Amygdala (tissue), 56 donors: ENCODE results near the gene PRKD1.

Experiments used
- DNase-seq, 56 donors: peaks; one replicate each; lab custom pipeline; 2025; lab: John Stamatoyannopoulos, UW

PRKD1 gene

GRCh38 chr14:29927376-29928116 lies at the start of gene PRKD1:
PRKD1 (minus strand) TSS chr14:29927847.
- DNase-seq: peak in 50 of 56 donors; percentile 21 to 87 (median 62)

DNA sequence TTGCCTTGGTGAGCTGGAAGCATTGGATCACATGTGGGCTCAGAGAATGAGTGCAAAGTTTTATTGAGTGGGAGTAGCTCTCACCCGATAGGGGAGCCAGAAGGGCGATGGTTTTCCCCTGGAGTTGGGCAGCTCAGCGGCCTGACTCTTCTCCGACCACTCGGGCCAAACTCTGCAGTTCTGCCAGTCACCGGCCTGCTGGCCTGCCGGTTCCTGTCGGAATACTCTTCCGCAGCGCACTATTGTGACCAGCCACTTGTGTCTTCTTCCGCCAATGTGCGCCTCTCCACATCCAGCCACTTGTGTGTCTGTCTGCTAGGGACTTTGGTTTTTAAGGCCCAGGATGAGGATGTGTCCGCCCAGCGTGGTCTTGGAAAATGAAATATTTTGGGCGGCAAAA lies 43.5 kb upstream of the PRKD1 start:
- DNase-seq: no peak

DNA sequence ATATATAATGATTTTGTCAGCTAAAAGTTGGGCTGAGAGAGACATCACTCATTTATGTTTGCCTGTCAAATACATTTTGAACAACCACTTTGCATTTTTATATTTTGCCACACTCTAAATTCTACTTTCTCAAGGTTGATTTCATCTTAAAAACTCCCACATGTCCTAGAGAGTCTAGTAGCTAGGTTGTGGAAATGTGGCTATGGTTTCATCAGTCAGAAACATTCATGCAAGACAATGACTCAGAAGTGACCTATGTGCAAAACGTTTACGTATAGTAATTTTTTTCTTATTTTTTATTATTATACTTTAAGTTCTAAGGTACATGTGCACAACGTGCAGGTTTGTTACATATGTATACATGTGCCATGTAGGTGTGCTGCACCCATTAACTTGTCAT lies 27.4 kb upstream of the PRKD1 start:
- no peak for DNase-seq

DNA sequence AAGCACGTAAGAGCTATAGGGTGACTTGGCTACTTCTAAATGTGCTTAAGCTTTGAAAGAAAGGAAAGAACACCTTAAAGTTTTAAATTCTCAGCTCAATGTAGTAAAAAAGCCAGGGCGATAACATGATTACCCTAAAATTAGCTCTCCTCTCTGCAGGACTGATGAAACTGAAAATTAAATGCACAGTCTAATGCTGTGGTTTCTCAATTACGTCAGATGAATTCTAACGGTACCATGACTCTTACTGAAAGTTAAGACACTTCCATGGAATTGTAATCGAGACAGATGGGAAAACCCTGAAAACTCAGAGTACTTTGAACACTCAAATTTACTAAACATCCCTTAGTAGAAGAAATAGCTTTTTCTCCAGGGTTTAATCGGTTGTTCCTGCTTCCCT lies 25.9 kb upstream of the PRKD1 start:
- DNase-seq: no peak

DNA sequence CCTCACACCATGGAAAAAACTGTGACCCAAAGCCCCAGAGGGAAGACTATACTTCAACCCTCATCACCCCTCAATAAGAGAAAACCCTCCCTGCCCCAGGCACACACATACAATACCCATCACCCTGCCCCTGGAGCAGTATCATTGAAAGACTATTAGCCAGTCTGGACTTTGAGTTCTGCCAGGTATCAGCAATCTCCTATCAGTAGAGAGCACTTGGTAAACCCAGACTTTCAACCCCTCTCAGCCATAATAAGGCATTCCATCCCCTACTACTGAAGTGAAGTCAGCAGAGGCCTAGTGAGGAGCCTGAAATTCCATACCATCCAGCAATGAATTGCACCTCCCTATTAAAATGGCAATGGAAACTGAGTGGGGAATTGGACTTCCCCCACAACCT lies 16.4 kb upstream of the PRKD1 start:
- no peak for DNase-seq

- no peak for DNase-seq
These were observed 13.8 kb upstream of the PRKD1 start for GRCh38 chr14:29941401-29941800.

- no peak for DNase-seq
These were observed 12.8 kb upstream of the PRKD1 start for GRCh38 chr14:29940482-29940881.

GRCh38 chr14:29937116-29937515 lies 9.5 kb upstream of the PRKD1 start:
- no peak for DNase-seq

- no peak for DNase-seq
These were observed 2.6 kb upstream of the PRKD1 start for GRCh38 chr14:29930283-29930682.

DNA sequence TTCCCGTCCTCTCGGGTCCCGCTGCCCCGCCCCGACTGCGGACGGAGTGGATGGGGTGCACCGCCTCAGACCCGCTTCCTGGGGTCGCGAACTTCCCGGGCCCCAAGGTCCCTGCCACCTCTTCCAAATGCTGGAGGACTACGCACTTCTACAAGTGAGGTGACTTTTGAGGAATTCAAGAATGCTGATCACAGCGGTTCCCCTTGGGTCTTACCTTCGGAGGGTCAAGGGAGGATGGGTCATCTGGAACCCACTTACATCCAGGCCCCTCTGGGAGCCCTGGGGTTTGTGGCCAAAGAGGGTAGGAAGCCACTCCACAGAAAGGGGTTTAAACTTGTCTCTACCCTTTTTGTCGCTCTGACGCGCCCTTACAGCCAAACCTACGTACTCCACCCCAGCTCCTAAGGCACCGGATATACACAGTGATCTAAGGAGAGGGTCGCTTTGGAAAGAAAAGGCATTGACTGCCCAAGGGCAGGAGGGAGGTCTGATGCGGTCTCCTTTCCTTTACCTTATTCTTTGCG lies 532 bp upstream of the PRKD1 start:
- peak in 1 of 56 donors; percentile 51 for DNase-seq

- DNase-seq: peak in 43 of 56 donors; percentile 10 to 78 (median 50)
These were observed 809 bp downstream of the PRKD1 start for GRCh38 chr14:29926701-29927375.

GRCh38 chr14:29926228-29926627 lies 1.4 kb downstream of the PRKD1 start:
- no peak for DNase-seq

DNA sequence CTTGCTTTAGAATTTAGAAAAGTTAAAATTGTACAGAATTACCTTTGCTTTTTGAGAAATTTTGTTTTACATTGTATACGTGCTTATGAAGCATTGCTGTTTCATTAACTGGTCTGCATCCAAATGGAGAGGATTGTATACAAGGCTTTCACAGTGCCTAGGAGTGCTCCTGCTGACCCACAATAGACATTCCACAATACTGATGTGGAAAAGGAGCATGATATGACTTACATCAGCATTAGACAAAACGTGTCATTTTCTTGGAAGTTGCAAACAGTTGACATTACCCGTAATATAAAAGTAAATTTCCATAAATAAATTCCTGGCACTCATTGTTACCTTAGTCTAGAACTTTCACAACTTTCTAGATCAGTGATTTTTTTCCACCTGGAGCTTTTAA lies 1.9 kb downstream of the PRKD1 start:
- no peak for DNase-seq

DNA sequence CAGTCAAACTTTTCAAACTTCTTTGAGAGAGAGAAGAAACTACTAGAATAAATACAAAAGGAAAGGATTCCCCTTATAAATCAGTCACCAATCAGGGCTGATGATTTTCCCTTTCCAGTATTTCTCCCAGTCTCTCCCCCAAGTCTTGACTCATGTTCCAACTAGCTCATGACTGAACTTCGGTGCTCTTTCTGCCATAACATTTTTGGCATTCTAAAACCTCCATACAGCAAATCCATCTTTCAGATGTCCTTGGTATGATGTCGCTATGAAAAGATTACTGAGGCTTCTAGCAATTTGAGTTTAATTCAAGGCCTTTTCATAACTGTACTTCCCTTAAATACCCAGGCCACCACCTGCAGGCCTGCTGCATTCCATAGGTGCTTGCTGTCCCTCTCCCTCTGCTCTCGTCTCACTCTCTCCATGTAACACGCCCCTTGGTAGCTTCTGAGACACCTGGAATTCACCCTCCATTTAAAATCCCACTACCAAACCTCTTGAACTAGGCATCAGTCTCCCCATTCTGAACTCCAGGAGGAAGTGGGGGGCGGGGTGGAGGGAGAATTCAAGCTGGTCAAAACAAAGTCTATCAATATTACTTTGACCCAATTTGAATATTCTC lies 2.4 kb downstream of the PRKD1 start:
- DNase-seq: no peak

DNA sequence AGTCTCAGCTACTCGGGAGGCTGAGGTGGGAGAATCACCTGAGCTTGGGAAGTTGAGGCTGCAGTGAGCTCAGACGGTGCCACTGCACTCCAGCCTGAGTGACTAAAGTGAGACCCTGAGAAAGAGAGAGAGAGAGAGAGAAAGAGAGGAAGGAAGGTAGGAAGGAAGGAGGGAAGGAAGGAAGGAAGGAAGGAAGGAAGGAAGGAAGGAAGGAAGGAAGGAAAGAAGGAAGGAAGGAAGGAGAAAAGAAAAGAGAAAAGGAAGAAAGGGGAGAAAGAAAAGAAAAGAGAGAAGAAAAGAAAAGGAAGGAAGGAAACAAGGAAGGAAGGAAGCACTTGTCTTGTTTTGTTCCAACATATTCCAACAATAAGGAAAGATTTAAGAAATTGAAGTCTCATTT lies 7.8 kb downstream of the PRKD1 start:
- no peak for DNase-seq

DNA sequence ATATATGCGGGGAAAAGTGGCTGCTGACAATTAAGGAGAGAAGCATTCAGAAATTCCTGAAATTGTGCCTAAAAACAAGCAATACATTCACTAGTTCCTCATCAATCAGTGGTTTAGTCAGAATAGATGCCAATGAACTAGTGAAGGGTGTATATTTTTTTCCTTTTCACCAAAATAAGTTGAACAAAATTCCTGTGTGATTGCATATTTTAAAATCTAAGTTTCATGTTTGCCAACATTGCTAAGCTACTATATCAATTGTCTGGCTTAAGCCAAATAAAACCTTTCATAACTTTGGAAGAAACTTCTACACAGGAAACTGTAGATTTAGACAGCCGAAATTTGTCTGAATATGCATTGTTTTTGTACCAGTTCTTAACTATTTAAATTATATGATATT lies 8.7 kb downstream of the PRKD1 start:
- no peak for DNase-seq

GRCh38 chr14:29913566-29913965 lies 14.1 kb downstream of the PRKD1 start:
- no peak for DNase-seq

DNA sequence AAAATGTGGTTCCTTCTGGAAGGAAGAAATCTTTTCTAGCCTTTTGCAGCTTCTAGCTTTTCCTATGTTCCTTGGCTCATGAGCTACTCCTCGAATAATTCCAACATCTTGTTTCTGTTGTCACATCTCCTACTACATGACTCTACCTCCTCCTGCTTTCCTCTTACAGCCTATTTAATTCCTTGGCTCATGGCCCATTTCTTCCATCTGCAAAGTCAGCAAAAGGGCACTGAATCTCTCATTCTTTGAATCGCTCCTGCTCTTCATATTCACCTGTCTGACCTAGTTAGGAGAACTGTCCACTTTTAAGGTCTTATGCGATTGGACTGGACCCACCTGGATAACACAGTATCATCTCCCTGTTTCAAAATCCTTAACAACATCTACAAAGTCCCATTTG lies 15.8 kb downstream of the PRKD1 start:
- no peak for DNase-seq

DNA sequence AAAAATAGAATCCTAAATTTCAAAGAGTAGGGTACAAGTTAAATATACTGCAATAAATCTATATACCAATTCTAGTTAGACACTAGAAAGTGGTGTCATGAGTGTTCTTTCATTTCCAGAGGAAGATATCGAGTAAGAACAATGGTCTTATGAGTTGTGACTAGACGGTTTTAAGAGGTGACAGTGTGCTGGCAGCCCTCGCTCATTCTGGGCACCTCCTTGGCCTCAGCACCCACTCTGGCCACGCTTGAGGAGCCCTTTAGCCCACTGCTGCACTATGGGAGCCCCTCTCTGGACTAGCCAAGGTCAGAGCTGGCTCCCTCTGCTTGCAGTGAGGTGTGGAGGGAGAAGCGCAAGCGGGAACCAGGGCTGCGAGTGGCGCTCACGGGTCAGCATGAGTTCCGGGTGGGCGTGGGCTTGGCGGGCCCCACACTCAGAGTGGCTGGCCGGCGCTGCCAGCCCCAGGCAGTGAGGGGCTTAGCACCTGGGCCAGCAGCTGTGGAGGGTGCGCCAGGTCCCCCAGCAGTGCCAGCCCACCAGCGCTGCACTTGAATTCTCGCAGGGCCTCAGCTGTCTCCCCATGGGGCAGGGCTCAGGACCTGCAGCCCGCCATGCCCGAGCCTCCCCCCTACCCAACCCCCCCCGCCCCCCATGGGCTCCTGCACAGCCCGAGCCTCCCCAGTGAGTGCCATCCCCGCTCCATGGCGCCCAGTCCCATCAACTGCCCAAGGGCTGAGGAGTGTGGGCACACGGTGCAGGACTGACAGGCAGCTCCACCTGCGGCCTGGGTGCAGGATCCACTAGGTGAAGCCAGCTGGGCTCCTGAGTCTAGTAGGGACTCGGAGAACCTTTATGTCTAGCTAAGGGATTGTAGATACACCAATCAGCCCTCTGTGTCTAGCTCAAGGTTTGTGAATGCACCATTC lies 18.7 kb downstream of the PRKD1 start:
- DNase-seq: no peak

GRCh38 chr14:29906256-29906870 lies 21.3 kb downstream of the PRKD1 start:
- no peak for DNase-seq
